Fibroblast of mammary gland (primary cell): ENCODE results near the gene KIAA0825.
A peak's percentile ranks its signal among the peaks of the same experiment; 100 is the strongest.

ENCODE experiments used
- DNase-seq: peaks from one replicate; pipeline ENCODE4 v3.0.0-alpha.2; 2010; ENCODE audit warnings: low read depth
- H3K4me3 ChIP-seq: 2 replicates; pipeline ENCODE4 v1.5.1; 2011; ENCODE audit warnings: low read depth, mild to moderate bottlenecking, low read length, moderate library complexity; ENCODE audit not compliant: control insufficient read depth
- CTCF ChIP-seq: conservative IDR thresholded peaks from 2 replicates; pipeline ENCODE4 v1.5.1; 2011; ENCODE audit warnings: low read depth, low read length, inconsistent platforms; ENCODE audit not compliant: control insufficient read depth, insufficient read depth

Gene KIAA0825

GRCh38 chr5:94457788-94458187 is 160.6 kb downstream of the KIAA0825 start:
- DNase-seq = no peak
- no peak for TF ChIP-seq CTCF
- H3K4me3 ChIP-seq = no peak overlapping the region

- DNase-seq = no peak
- H3K4me3 ChIP-seq = no peak overlapping the region
- TF ChIP-seq CTCF = no peak
Measured at GRCh38 chr5:94445726-94446125, 172.7 kb downstream of the KIAA0825 start.

- DNase-seq = peak; percentile 43
- TF ChIP-seq CTCF = no peak
- H3K4me3 ChIP-seq = no peak overlapping the region
Measured at GRCh38 chr5:94442991-94443390, 175.4 kb downstream of the KIAA0825 start.

GRCh38 chr5:94442076-94442475 is 176.3 kb downstream of the KIAA0825 start:
- no peak for TF ChIP-seq CTCF
- DNase-seq = no peak
- no peak overlapping the region for H3K4me3 ChIP-seq

GRCh38 chr5:94440015-94440414 is 178.4 kb downstream of the KIAA0825 start:
- TF ChIP-seq CTCF = no peak
- no peak overlapping the region for H3K4me3 ChIP-seq
- no peak for DNase-seq

GRCh38 chr5:94433397-94434163 is 184.8 kb downstream of the KIAA0825 start:
- no peak for TF ChIP-seq CTCF

More at GRCh38 chr5:94433397-94434163, 184.8 kb downstream of the KIAA0825 start:
- DNase-seq = peak; percentile 95
- no peak overlapping the region for H3K4me3 ChIP-seq
